ENCODE results near the gene RASSF5. TPM values are rescaled to one million over a fixed set of nuclear protein-coding genes. Genes with fewer than 3 reads are reported as not detected.

The RASSF5 gene
- total and polyA plus RNA-seq, 9 of the 15 experiments (the other 6 are each of a cell fraction or from before 2014, with no cell fraction given) = 6.1 to 41.0 (median 25.2) TPM

DNA sequence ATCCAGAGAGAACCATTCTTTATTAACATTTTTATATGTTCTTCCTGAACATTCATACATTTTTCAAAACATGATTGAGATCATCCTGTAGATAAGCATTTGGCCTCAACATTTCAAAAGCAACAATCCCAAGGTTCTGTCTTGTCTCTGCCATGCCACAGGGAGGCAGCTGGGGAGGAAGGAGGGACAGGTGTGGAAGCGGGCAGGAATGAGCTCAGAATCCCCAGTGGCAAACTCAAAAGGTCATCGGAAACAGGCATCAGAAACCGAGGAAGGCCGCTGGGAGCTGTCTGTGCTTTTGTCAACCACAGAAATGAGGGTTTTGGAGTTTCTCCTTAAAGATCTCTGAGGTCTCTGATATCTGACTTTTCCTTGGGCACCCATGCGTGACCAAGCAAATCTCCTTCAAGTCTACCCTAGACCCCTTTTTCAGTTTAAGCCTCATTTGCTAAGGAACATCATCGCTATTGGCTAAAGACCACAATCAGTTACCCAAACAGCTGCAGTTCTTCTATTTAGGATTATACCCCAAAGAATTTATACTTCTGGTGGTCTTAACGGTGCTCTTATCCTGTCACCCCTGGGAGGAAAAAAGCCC, 34.0 kb downstream of the RASSF5 start:
- no peaks in the 10 kb centered on the region for H4K20me1 ChIP-seq (replicated peaks; ENCODE audit: control insufficient read depth, insufficient read depth, low read length)
- 54% methylated on average over 7 of the region's 7 CpGs for WGBS (ENCODE audit: insufficient coverage, low coverage, missing lambda C conversion rate)
- POLR2A ChIA-PET = interaction anchor here (0.6 to 1.4 kb wide), 7 partner anchors 9 to 195 kb away, joined by 3 to 5 read pairs (median 4); no protein-coding TSS in a partner anchor
- no peak for TF ChIP-seq IRF2 (CRISPR knock-in tag; IDR thresholded peaks at IDR 0.05)
- TF ChIP-seq, protein P1, sequence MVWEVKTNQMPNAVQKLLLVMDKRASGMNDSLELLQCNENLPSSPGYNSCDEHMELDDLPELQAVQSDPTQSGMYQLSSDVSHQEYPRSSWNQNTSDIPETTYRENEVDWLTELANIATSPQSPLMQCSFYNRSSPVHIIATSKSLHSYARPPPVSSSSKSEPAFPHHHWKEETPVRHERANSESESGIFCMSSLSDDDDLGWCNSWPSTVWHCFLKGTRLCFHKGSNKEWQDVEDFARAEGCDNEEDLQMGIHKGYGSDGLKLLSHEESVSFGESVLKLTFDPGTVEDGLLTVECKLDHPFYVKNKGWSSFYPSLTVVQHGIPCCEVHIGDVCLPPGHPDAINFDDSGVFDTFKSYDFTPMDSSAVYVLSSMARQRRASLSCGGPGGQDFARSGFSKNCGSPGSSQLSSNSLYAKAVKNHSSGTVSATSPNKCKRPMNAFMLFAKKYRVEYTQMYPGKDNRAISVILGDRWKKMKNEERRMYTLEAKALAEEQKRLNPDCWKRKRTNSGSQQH (CRISPR knock-in tag; IDR thresholded peaks at IDR 0.05) = no peak
- TF ChIP-seq POLR2B (IDR thresholded peaks at IDR 0.05; ENCODE audit: low read depth, partially characterized antibody) = no peak
- no peak for TF ChIP-seq EZH2 (IDR thresholded peaks at IDR 0.05; ENCODE audit: borderline replicate concordance, low read depth, low read length)
- TF ChIP-seq KHSRP (IDR thresholded peaks at IDR 0.05) = no peak
- TF ChIP-seq, protein P2, sequence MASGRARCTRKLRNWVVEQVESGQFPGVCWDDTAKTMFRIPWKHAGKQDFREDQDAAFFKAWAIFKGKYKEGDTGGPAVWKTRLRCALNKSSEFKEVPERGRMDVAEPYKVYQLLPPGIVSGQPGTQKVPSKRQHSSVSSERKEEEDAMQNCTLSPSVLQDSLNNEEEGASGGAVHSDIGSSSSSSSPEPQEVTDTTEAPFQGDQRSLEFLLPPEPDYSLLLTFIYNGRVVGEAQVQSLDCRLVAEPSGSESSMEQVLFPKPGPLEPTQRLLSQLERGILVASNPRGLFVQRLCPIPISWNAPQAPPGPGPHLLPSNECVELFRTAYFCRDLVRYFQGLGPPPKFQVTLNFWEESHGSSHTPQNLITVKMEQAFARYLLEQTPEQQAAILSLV (tag; IDR thresholded peaks at IDR 0.05) = no peak
- TF ChIP-seq, protein P3, sequence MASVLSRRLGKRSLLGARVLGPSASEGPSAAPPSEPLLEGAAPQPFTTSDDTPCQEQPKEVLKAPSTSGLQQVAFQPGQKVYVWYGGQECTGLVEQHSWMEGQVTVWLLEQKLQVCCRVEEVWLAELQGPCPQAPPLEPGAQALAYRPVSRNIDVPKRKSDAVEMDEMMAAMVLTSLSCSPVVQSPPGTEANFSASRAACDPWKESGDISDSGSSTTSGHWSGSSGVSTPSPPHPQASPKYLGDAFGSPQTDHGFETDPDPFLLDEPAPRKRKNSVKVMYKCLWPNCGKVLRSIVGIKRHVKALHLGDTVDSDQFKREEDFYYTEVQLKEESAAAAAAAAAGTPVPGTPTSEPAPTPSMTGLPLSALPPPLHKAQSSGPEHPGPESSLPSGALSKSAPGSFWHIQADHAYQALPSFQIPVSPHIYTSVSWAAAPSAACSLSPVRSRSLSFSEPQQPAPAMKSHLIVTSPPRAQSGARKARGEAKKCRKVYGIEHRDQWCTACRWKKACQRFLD (CRISPR knock-in tag; IDR thresholded peaks at IDR 0.05) = no peak
- no peak for TF ChIP-seq ILF3 (IDR thresholded peaks at IDR 0.05; ENCODE audit: borderline replicate concordance)
- TF ChIP-seq TARDBP (IDR thresholded peaks at IDR 0.05) = no peak
- no peak for TF ChIP-seq ZNF143 (CRISPR knock-in tag; IDR thresholded peaks at IDR 0.05)
- no peak for TF ChIP-seq KDM1A (IDR thresholded peaks at IDR 0.05)

More for the DNA sequence above, 34.0 kb downstream of the RASSF5 start:
- CTCF ChIA-PET (ENCODE audit: low intra/inter-chr PET ratio) = interaction anchor here (0.6 to 1.9 kb wide), 2 partner anchors 43 to 78 kb away, joined by 3 to 5 read pairs; no protein-coding TSS in a partner anchor
- Histone ChIP-seq H3K4me3 (no peak overlapping the region), H3K4me1 (replicated peaks in 1 of 2; ENCODE audit: control insufficient read depth in 2 of 2, insufficient read depth in 2 of 2, low read length in 2 of 2) (peaks cover 0 to 7% of the 10 kb centered on the region in 2 experiments; a peak in 2 of 5 replicates), H3K9ac (ENCODE audit: insufficient read depth in 1 of 2, low read depth in 2 of 2, low read length in 2 of 2) (no peak overlapping the region), H3K9me3 (replicated peaks; ENCODE audit: control insufficient read depth, insufficient read depth, low read depth, low read length) (no peaks in the 10 kb centered on the region), H3K9me1 (ENCODE audit: control insufficient read depth, insufficient read depth, low read length) (no peaks in the 10 kb centered on the region), H3K4me2 (ENCODE audit: insufficient read depth, low read length) (no peak overlapping the region), H2AFZ (ENCODE audit: low read depth, low read length) (no peak overlapping the region), H3K79me2 (ENCODE audit: control insufficient read depth, insufficient read depth, low read length) (no peaks in the 10 kb centered on the region), H3K36me3 (ENCODE audit: control insufficient read depth, insufficient read depth, low read length) (no peaks in the 10 kb centered on the region), H3K27ac (ENCODE audit: extremely low read depth, low read depth, low read length) (no peak overlapping the region), H3K27me3 (ENCODE audit: control insufficient read depth in 2 of 2, insufficient read depth in 2 of 2, low read length in 2 of 2) (peaks cover 2 to 8% of the 10 kb centered on the region in 2 experiments; a peak in 3 of 5 replicates)
- DNase-seq (ENCODE audit: extremely low read depth in 1 of 4, low spot score in 3 of 4) (no peak), FAIRE-seq (no peak), ATAC-seq (no peak)
- BruUV-seq (replicated peaks) = no TSS peak
- in situ Hi-C loops (cut with MboI) = no loop called here
- intact Hi-C loops (cut with micrococcal nuclease) = no loop called here

All from K562 (cell line).